ENCODE results near the gene FRRS1.
A peak's percentile ranks its signal among the peaks of the same experiment; 100 is the strongest.

DNA sequence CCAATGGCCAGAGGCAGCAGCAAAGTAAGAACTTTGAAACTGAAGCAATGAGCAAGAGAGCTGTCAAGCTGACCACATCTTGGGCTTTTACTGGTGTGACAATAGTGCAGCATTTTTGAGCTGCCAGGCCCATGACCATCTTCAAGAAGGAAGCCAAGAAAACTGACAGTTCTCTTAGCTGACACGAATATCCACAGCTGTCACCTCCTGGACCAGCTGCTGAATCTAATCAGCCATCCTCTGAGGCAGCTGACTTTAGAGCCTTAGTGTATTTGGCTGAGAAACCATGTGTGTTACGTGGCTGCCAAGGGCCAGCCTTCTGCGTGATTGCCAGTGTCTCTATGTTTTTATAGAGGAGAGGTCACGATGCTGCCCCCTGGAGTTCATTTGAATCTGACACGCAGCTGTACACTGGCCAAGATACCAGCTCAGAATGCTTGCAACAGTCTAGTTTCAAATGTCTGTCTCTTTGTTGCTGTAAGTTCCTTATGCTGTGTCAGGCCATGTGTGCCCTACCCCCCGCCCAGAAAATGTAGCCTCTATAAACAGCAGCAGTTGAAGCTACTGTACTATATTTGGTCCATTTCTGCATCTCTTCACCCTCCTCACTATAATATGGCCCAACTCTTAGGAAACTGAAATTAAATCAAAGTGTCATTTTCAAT, 80.8 kb downstream of the FRRS1 start:
- TF ChIP-seq POLR2A (IDR thresholded peaks at IDR 0.05): no peak
- TF ChIP-seq, protein P1, sequence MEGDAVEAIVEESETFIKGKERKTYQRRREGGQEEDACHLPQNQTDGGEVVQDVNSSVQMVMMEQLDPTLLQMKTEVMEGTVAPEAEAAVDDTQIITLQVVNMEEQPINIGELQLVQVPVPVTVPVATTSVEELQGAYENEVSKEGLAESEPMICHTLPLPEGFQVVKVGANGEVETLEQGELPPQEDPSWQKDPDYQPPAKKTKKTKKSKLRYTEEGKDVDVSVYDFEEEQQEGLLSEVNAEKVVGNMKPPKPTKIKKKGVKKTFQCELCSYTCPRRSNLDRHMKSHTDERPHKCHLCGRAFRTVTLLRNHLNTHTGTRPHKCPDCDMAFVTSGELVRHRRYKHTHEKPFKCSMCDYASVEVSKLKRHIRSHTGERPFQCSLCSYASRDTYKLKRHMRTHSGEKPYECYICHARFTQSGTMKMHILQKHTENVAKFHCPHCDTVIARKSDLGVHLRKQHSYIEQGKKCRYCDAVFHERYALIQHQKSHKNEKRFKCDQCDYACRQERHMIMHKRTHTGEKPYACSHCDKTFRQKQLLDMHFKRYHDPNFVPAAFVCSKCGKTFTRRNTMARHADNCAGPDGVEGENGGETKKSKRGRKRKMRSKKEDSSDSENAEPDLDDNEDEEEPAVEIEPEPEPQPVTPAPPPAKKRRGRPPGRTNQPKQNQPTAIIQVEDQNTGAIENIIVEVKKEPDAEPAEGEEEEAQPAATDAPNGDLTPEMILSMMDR (IDR thresholded peaks at IDR 0.05): peak in 5 of 6 experiments; percentile 40 to 73 (median 54)

Data from esophagus squamous epithelium (tissue), 4 donors.